WTC11 (cell line): Measurements from ENCODE around the gene OLFM2. TPM values are rescaled to one million over a fixed set of nuclear protein-coding genes. Genes with fewer than 3 reads are reported as not detected.

Experiments
- ATAC-seq: fragments of 200-7000 bp; cut with Tn5 transposase; 2 replicates; pipeline ENCODE4 v1.10.0; 2021; ENCODE audit warnings: mild to moderate bottlenecking, moderate library complexity
- CTCF ChIA-PET: fragments of 300-600 bp; sonication (Branson Sonifier 250); formaldehyde crosslinking; loops from one replicate; lab custom pipeline; 2021; ENCODE audit warnings: antibody characterized with exemption; lab: Charles Lee
- POLR2A ChIA-PET: fragments of 350-600 bp; sonication (Branson Sonifier 250); formaldehyde crosslinking; loops from one replicate; lab custom pipeline; 2021; ENCODE audit warnings: antibody characterized with exemption; lab: Charles Lee
- DNase-seq: peaks from one replicate; pipeline ENCODE4 v3.0.0; 2021; ENCODE audit warnings: low spot score
- H3K27ac Mint-ChIP-seq: 2 replicates; pipeline ENCODE4 v1.8.0; 2021; ENCODE audit warnings: mixed read lengths
- H3K27me3 Mint-ChIP-seq: 2 replicates; pipeline ENCODE4 v1.8.0; 2021; ENCODE audit warnings: low read depth, mild to moderate bottlenecking, moderate library complexity, mixed read lengths
- H3K36me3 Mint-ChIP-seq: 2 replicates; pipeline ENCODE4 v1.8.0; 2021; ENCODE audit warnings: mixed read lengths
- H3K4me1 Mint-ChIP-seq: 2 replicates; pipeline ENCODE4 v1.8.0; 2022; ENCODE audit warnings: mixed read lengths
- H3K4me3 Mint-ChIP-seq: 2 replicates; pipeline ENCODE4 v1.8.0; 2021; ENCODE audit warnings: mild to moderate bottlenecking, moderate library complexity, mixed read lengths
- H3K9me3 Mint-ChIP-seq: 2 replicates; pipeline ENCODE4 v1.8.0; 2021; ENCODE audit warnings: mixed read lengths
- ARID4B ChIP-seq: sonication (generic); formaldehyde crosslinking; IDR thresholded peaks from 2 replicates; pipeline ENCODE4 v1.8.0; 2023; ENCODE audit warnings: missing genetic modification reagents, mild to moderate bottlenecking, borderline replicate concordance
- E2F4 ChIP-seq: sonication (generic); formaldehyde crosslinking; IDR thresholded peaks from 2 replicates; pipeline ENCODE4 v1.8.1; 2022; ENCODE audit warnings: low read depth, mild to moderate bottlenecking, moderate library complexity, missing genetic modification reagents, borderline replicate concordance
- ESRRA ChIP-seq: sonication (generic); formaldehyde crosslinking; IDR thresholded peaks from 2 replicates; pipeline ENCODE4 v1.8.1; 2022; ENCODE audit warnings: mild to moderate bottlenecking, missing genetic modification reagents, borderline replicate concordance
- FOXP1 ChIP-seq: sonication (generic); formaldehyde crosslinking; IDR thresholded peaks from 2 replicates; pipeline ENCODE4 v1.8.0; 2022; ENCODE audit warnings: missing genetic modification reagents, mild to moderate bottlenecking, moderate library complexity, borderline replicate concordance
- FOXP4 ChIP-seq: sonication (generic); formaldehyde crosslinking; IDR thresholded peaks from 2 replicates; pipeline ENCODE4 v1.8.0; 2022; ENCODE audit warnings: mild to moderate bottlenecking, missing genetic modification reagents
- GTF2I ChIP-seq: fragments of 250-450 bp; sonication (Bioruptor Pico); conservative IDR thresholded peaks from 2 replicates; pipeline ENCODE4 v1.4.0; 2021; ENCODE audit warnings: mild to moderate bottlenecking
- MAX ChIP-seq: sonication (generic); formaldehyde crosslinking; IDR thresholded peaks from 2 replicates; pipeline ENCODE4 v1.8.0; 2022; ENCODE audit warnings: mild to moderate bottlenecking, missing genetic modification reagents
- NFE2L1 ChIP-seq: sonication (generic); formaldehyde crosslinking; IDR thresholded peaks from 2 replicates; pipeline ENCODE4 v1.8.1; 2023; ENCODE audit warnings: missing genetic modification reagents
- NFYB ChIP-seq: sonication (generic); formaldehyde crosslinking; conservative IDR thresholded peaks from 2 replicates; pipeline ENCODE4 v1.8.0; 2022; ENCODE audit warnings: low read depth, missing genetic modification reagents
- NR3C1 ChIP-seq: sonication (generic); formaldehyde crosslinking; conservative IDR thresholded peaks from 2 replicates; pipeline ENCODE4 v1.8.1; 2023; ENCODE audit warnings: low read depth, mild to moderate bottlenecking, missing genetic modification reagents
- OVOL2 ChIP-seq: fragments of 250-450 bp; sonication (Bioruptor Pico); IDR thresholded peaks from 2 replicates; pipeline ENCODE4 v1.9.0; 2021; ENCODE audit warnings: mild to moderate bottlenecking, borderline replicate concordance
- ZMAT4 ChIP-seq: fragments of 250-450 bp; sonication (Bioruptor Pico); IDR thresholded peaks from 2 replicates; pipeline ENCODE4 v1.9.0; 2021; ENCODE audit warnings: mild to moderate bottlenecking
- ZNF121 ChIP-seq: sonication (generic); formaldehyde crosslinking; IDR thresholded peaks from 2 replicates; pipeline ENCODE4 v1.8.0; 2023; ENCODE audit warnings: missing genetic modification reagents
- ZNF138 ChIP-seq: sonication (generic); formaldehyde crosslinking; conservative IDR thresholded peaks from 2 replicates; pipeline ENCODE4 v1.8.1; 2022; ENCODE audit warnings: mild to moderate bottlenecking, moderate library complexity, missing genetic modification reagents
- ZNF416 ChIP-seq: fragments of 250-450 bp; sonication (Bioruptor Pico); IDR thresholded peaks from 2 replicates; pipeline ENCODE4 v1.9.0; 2021; ENCODE audit warnings: mild to moderate bottlenecking, inconsistent platforms
- total RNA-seq: library from RNA; stranded (reverse); gene quantifications from 3 replicates; pipeline ENCODE4 v1.2.3, GENCODE V29; 2021

Gene OLFM2
- total RNA-seq, 1 experiment from 2014 or later = 66.0 TPM

- TF ChIP-seq ARID4B (CRISPR knock-in tag) (no peak), GTF2I (CRISPR knock-in tag) (no peak), E2F4 (CRISPR knock-in tag) (no peak), ZMAT4 (CRISPR knock-in tag) (no peak)
Observed at GRCh38 chr19:9808855-9809824, 127.2 kb downstream of the OLFM2 start (continued).

GRCh38 chr19:9806803-9807202 is 129.5 kb downstream of the OLFM2 start:
- no peak overlapping the region for H3K4me3 Mint-ChIP-seq
- H3K4me1 Mint-ChIP-seq = no peaks in the 10 kb centered on the region
- no peaks in the 10 kb centered on the region for H3K9me3 Mint-ChIP-seq
- TF ChIP-seq FOXP4 (CRISPR knock-in tag) (no peak), NFYB (CRISPR knock-in tag) (no peak), MAX (CRISPR knock-in tag) (no peak), NR3C1 (CRISPR knock-in tag) (no peak), NFE2L1 (CRISPR knock-in tag) (no peak), FOXP1 (CRISPR knock-in tag) (no peak), OVOL2 (CRISPR knock-in tag) (no peak), ESRRA (CRISPR knock-in tag) (no peak), ZNF121 (CRISPR knock-in tag) (no peak), ZNF416 (CRISPR knock-in tag) (no peak), ZNF138 (CRISPR knock-in tag) (no peak)
- no peaks in the 10 kb centered on the region for H3K27me3 Mint-ChIP-seq
- CTCF ChIA-PET = interaction anchor here (1.4 kb wide), 1 partner anchor 28 kb away, joined by 3 read pairs; no protein-coding TSS in a partner anchor
- H3K36me3 Mint-ChIP-seq = peaks cover 19% of the 10 kb centered on the region
- DNase-seq (no peak), ATAC-seq (no peak)
- no peak overlapping the region for H3K27ac Mint-ChIP-seq
- POLR2A ChIA-PET = interaction anchor here (1.3 kb wide), 1 partner anchor 39 kb away, joined by 3 read pairs; the partner anchor contains the start of gene ZNF846

Other genes with a start within 250 kb of the OLFM2 start
- 11.2 to 12.2 TPM (median 11.6 TPM) in 3 replicates for gene ZNF846, start 167.8 kb downstream of the OLFM2 start, total RNA-seq
- gene FBXL12, start 117.4 kb downstream of the OLFM2 start, total RNA-seq = 34.2 to 37.6 TPM (median 35.7 TPM) in 3 replicates
- gene UBL5, start 108.6 kb downstream of the OLFM2 start, total RNA-seq = 402 to 411 TPM (median 405 TPM) in 3 replicates
- gene PIN1, start 101.2 kb downstream of the OLFM2 start, total RNA-seq = 107 to 111 TPM (median 110 TPM) in 3 replicates
- 0.81 to 1.2 TPM (median 0.96 TPM) in 3 replicates for gene COL5A3, start 74.0 kb upstream of the OLFM2 start, total RNA-seq
- gene RDH8, start 77.0 kb upstream of the OLFM2 start, total RNA-seq = 0.27 TPM in 1 of 3 replicates, not detected in the others
- gene SHFL, start 149.8 kb upstream of the OLFM2 start, total RNA-seq = 22.5 to 28.4 TPM (median 23.0 TPM) in 3 replicates
- 0.21 to 0.30 TPM (median 0.28 TPM) in 3 replicates for gene ANGPTL6, start 166.2 kb upstream of the OLFM2 start, total RNA-seq
- 74.1 to 83.7 TPM (median 80.8 TPM) in 3 replicates for gene PPAN, start 169.8 kb upstream of the OLFM2 start, total RNA-seq
- 21.0 to 21.5 TPM (median 21.2 TPM) in 3 replicates for gene P2RY11, start 175.2 kb upstream of the OLFM2 start, total RNA-seq
- 318 to 333 TPM (median 323 TPM) in 3 replicates for gene EIF3G, start 183.4 kb upstream of the OLFM2 start, total RNA-seq